Activated CD4-positive, alpha-beta T cell treated with anti-CD3 and anti-CD28 coated beads, Interleukin-2, amount 50 U/mL, for 24 hours (primary cell): ENCODE measurements around the gene GAS6.

Experiments used
- DNase-seq, 2 donors: peaks; one replicate each; pipeline ENCODE4 v3.0.0-alpha.2; 2020; ENCODE audit warnings: low read depth in 1 of 2, low spot score in 1 of 2

GAS6 gene

GRCh38 chr13:113775451-113776145 lies 88.3 kb downstream of the GAS6 start:
- DNase-seq, result no peak

GRCh38 chr13:113774177-113775107 lies 89.4 kb downstream of the GAS6 start:
- DNase-seq, result no peak

- DNase-seq, result no peak
These were observed 92.1 kb downstream of the GAS6 start for GRCh38 chr13:113771709-113772331.

- no peak for DNase-seq
These were observed 92.9 kb downstream of the GAS6 start for GRCh38 chr13:113770937-113771336.
